ENCODE data around the gene FSCN2.

FSCN2 gene

DNA sequence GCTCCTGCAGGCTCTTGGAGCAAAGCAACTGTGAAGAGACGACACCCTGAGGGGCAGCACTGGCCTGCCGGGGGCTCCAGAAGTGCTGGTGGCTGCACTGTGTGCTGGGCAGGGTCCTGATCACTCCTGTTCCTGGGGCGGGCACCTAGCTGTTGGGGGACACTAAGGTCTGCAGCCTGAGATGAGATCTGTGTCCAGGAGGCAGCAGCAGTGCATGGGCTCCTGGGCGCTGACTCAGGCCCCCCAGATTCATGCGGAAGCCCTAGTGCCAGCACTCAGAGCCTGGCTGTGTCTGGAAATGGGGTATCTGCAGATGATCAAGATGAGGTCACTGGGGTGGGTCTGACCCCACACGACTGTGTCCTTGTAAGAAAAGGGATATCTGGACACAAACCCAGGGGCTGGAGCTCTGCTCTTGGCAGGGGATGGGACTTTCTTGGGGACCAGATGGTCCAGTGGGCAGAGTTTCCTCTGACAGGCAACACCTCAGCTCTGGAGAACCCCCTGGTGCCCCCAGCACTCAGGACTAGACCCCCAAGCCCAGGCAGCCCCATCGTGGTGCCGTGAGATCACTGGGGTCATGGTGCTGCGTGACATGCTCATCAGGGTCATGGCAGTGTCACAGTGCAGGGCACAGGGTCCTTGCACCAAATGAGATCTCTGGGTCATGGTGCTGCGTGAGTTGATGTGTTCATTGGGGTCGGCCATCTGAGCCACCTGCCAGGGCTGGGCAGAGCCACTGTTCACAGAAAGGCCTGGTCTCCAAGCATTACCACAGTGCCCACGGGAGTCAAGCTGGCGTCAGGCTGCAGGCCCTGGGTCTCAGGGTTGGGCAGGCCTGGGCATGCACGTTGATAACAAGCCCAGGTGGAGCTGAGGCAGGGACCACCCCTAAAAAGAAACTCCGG lies 14.5 kb downstream of the FSCN2 start:
- DNase-seq: no peak

DNA sequence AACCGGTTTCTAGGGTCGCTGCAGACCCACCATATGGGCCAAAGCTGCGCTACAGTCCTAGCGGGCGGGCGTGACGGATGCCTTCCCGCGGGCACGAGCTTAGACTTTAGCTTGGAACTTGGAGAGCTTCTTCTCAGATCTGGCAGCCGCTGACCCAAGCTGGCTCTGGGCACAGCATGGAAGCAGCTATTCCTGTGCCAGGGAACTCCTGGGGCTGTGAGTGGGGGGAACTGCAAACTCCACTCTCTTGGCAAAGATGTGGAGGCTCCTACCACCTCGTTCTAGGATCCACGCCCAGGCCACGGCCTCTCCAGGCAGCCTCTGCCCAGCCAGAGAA lies 15.1 kb downstream of the FSCN2 start:
- no peak for DNase-seq

DNA sequence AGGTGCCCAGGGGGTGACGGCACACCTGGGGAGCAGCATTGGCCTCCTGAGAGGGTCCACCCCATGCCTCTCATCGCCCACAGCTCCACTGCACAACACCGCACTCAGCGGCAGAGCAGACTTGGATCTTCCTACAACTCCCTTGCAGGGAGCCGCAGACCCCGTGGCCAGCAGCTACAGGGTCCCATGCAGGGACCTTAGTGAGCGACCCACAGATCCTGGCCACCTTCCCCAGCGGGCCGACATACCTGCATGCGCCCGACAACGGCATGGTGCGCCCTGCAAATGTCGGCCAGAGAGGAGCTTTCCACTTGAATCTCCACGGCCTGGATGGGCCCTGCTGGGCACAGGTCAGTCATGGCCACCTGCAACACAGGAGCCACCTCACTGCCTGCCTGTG lies 15.6 kb downstream of the FSCN2 start:
- DNase-seq: no peak

DNA sequence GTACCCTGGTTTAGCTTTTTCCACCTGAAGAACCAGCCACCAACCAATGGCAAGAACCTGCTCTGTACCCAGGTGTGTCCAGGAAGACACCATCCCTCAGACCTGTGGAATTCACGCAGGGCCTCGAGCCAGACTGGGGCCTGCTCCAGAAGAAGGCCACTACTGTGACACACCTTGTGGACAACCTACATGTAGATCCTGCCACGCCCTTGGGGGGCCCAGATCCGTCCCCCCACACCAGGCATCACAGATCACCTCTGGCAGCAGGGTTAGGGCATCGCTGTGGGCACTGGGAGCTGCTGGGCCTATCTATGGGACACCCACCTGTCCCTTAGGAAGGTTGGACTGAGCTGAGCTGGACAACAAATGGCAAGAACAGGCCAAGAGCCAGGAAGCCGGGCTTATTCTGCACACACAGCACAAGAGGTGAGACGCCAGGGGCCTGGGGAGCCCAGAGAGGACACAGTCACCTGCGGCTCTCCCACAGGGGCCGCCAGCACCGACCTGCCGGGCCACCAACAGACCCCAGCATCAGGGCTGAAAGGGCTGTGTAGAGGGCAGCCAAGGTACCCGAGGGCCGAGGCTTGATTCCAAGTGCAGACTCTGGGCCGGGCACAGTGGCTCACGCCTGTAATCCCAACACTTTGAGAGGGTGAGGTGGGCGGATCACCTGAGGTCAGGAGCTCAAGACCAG lies 16.3 kb downstream of the FSCN2 start:
- no peak for DNase-seq

- DNase-seq: no peak
These were observed 17.2 kb downstream of the FSCN2 start for GRCh38 chr17:81545160-81545949.

- no peak for DNase-seq
These were observed 18.9 kb downstream of the FSCN2 start for GRCh38 chr17:81546906-81547613.

DNA sequence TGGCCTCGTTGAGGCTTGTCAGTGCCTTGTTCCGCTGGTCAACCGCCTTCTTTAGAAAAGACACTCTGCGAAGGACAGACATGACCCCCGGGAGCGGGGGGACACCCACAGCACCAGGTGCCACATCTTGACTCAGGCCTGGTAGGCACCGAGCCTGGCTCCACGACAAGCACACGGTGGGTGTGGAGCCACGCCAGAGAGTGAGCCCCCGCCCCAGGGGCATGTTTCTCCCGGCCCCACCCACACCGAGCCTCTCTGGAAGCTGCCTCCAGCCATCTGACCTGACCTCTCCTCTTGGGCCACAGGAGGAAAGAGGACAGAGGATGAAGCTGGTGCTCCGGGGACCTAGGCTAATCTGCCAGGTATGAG lies 19.4 kb downstream of the FSCN2 start:
- no peak for DNase-seq

- no peak for DNase-seq
These were observed 20.9 kb downstream of the FSCN2 start for GRCh38 chr17:81549031-81549557.

DNA sequence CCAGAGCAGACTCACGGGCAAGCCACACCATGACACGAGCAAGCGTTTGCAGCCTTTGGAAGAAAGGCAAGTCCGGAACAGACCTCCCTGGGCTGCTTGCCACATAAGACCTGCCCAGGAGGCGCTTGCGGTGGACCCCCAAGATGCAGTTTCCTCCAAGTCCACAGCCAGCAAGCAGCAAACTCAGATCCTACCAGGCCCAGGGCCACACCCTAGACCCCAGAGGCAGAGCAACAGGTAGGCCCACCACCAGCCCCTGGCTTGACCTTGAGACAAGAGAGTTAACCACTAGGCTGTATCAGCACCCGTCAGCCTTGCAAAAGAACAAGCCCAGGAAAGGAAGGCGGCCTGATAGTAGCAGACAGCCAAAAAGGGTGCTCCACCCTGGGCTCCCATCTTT lies 21.6 kb downstream of the FSCN2 start:
- no peak for DNase-seq

- DNase-seq: no peak
These were observed 22.1 kb downstream of the FSCN2 start for GRCh38 chr17:81550285-81550684.

GRCh38 chr17:81550830-81551457 lies 22.8 kb downstream of the FSCN2 start:
- no peak for DNase-seq

GRCh38 chr17:81551458-81552243 lies 23.5 kb downstream of the FSCN2 start:
- no peak for DNase-seq

DNA sequence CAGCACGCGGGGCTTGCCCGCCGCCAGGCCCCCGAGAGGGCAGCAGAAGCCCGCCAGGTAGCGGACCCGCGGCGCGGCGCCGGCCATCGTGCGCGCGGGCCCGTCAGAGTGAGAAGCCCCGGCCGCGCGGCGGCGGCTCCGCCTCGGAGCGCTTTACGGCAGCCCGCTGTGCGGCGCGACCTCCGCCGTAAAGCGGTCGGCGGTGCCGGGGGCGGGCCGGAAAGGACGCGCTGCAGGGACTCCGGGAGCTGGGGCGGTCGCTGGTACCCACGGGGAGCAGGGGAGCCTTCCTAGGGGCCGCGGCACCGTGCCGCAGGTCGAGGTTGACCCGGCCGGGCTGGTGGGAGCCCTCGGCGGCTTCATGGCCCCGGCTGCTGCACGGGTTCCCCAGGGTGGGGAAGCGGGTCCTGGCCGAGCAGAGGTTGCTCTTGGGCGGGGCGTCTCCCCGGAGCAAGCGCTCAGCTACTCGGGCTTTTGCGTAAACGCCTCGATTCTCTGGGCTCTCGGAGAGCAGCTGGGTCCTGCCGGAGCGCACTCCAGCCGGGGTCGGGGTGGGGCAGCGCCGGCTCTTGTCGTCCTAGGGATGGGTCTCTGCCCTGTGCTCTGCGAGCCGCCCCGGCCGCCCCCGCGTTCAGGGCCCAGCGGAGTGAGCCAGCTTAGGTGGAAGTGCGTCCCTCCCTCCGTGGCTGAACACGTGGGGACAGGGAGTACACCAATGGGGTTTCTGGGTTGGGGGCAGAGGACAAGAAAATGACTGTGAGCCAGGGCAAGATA lies 24.3 kb downstream of the FSCN2 start, which contains the start of gene FAAP100:
FAAP100 (minus strand) TSS at position 110 of the 774 bp plus-strand sequence; CDS start at position 87, 23 bp downstream.
- peak; percentile 89 for DNase-seq

- DNase-seq: peak; percentile 85
These were observed 24.9 kb downstream of the FSCN2 start for GRCh38 chr17:81553018-81553615.

GRCh38 chr17:81553616-81554181 lies 25.5 kb downstream of the FSCN2 start:
- DNase-seq: no peak

- DNase-seq: no peak
These were observed 28.1 kb downstream of the FSCN2 start for GRCh38 chr17:81556175-81556691.

DNA sequence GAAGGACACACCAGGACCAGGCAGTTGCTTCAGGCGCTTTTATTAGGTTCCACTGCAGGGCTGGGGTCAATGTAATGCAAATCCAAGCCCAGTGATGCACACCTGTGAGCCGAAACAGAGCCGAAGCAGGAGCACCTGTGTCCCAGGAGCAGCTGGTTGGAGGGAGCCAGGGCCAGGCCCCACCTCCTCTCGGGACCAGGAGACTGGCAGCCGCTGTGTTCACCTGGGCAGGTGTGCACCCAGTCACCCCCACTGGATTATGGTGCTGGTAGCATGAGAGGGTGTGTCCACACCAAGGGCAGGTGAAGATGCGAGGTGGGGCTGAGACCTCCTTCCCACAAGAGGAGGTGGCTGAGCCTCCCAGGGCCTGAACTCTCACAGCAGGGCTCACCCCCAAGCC lies 28.7 kb downstream of the FSCN2 start:
- no peak for DNase-seq

- DNase-seq: no peak
These were observed 29.3 kb downstream of the FSCN2 start for GRCh38 chr17:81557276-81558114.

Data from activated CD4-positive, alpha-beta T cell treated with anti-CD3 and anti-CD28 coated beads, Interleukin-2, Interleukin-6, amounts not matched to agents 100 ng/mL and 50 ng/mL, durations not matched to agents 16 hours and 8 hours (primary cell).